Sigmoid colon (tissue), 7 donors: ENCODE results near the gene BRF1. TPM values are rescaled to one million over a fixed set of nuclear protein-coding genes. Genes with fewer than 3 reads are reported as not detected.
"Not testable (repeated sequence)": the region's sequence is repeated elsewhere in the genome, so short reads cannot be mapped to it uniquely, and the experiment has no call there.

Experiments used
- DNase-seq: peaks from one replicate; pipeline ENCODE4 v3.0.0-alpha.2; 2019
- H3K27ac ChIP-seq, 4 donors: fragments of 200-600 bp; sonication (generic); one replicate each; pipeline ENCODE4 v1.5.1; 2016 to 2019; ENCODE audit warnings: mild to moderate bottlenecking in 1 of 4
- H3K27me3 ChIP-seq, 3 donors: fragments of 200-600 bp; sonication (generic); one replicate each; pipeline ENCODE4 v1.5.1; 2019; ENCODE audit warnings: mild to moderate bottlenecking in 1 of 3
- H3K36me3 ChIP-seq, 4 donors: fragments of 200-600 bp; sonication (generic); one replicate each; pipeline ENCODE4 v1.5.1; 2016 to 2019
- H3K4me1 ChIP-seq, 4 donors: fragments of 200-600 bp; sonication (generic); one replicate each; pipeline ENCODE4 v1.5.1; 2017 to 2019
- H3K4me3 ChIP-seq, 4 donors: fragments of 200-600 bp; sonication (generic); one replicate each; pipeline ENCODE4 v1.5.1; 2017 to 2019; ENCODE audit warnings: mild to moderate bottlenecking in 2 of 4, moderate library complexity in 1 of 4
- H3K9me3 ChIP-seq, 4 donors: fragments of 200-600 bp in 3 of 4; sonication (generic) in 3 of 4; one replicate each; pipeline versions ENCODE4 v1.5.1 to v1.6.1; 2013 to 2019
- CTCF ChIP-seq, 4 experiments: fragments of 450-650 bp in 3 of 4; fragments of 200-600 bp in 1 of 4; IDR thresholded peaks; one replicate each; pipeline ENCODE4 v1.5.1; 2016 to 2019; ENCODE audit warnings: antibody characterized with exemption in 4 of 4, mild to moderate bottlenecking in 3 of 4, moderate library complexity in 2 of 4
- EP300 ChIP-seq, 4 donors: sonication (generic); formaldehyde crosslinking; IDR thresholded peaks; one replicate each; pipeline ENCODE4 v1.6.1; 2017; ENCODE audit warnings: antibody characterized with exemption in 4 of 4
- POLR2A ChIP-seq, 2 donors: fragments of 450-650 bp; IDR thresholded peaks; one replicate each; pipeline ENCODE4 v1.6.1; 2016; ENCODE audit warnings: antibody characterized with exemption in 2 of 2, mild to moderate bottlenecking in 2 of 2, moderate library complexity in 2 of 2
- POLR2AphosphoS5 ChIP-seq, 4 donors: sonication (generic); formaldehyde crosslinking; IDR thresholded peaks; one replicate each; pipeline ENCODE4 v1.6.1; 2017; ENCODE audit warnings: antibody characterized with exemption in 4 of 4
- WGBS, 2 donors: extraction: QIAGEN DNeasy Blood & Tissue Kit; methylation state at CpG; one replicate each; pipeline ENCODE4 v1.1.7; 2013; 5-methylcytosine and 5-hydroxymethylcytosine counted together
- intact Hi-C: fragments of 100-400 bp; cut with DNase I; formaldehyde crosslinking; loops from one replicate; pipeline ENCODE4 v1.15.1; 2023
- polyA plus RNA-seq, 3 donors: library from polyadenylated mRNA; stranded (reverse); fragments of 200-250 nt; gene quantifications; one replicate each; pipeline ENCODE4 v1.2.3, GENCODE V29; 2013
- total RNA-seq, 4 donors: library from RNA; depleted of rRNA; stranded (reverse); fragments of >200 nt; gene quantifications; one replicate each; pipeline ENCODE4 v1.1.0, GENCODE V29; 2016
- donor health status: healthy with polysubstance abuse.
- donor health status: Bipolar disorder and iron deficiency.
- donor health status: healthy.

BRF1 gene
- total and polyA plus RNA-seq, 7 donors: 9.0 to 39.2 (median 23.7) TPM

DNA sequence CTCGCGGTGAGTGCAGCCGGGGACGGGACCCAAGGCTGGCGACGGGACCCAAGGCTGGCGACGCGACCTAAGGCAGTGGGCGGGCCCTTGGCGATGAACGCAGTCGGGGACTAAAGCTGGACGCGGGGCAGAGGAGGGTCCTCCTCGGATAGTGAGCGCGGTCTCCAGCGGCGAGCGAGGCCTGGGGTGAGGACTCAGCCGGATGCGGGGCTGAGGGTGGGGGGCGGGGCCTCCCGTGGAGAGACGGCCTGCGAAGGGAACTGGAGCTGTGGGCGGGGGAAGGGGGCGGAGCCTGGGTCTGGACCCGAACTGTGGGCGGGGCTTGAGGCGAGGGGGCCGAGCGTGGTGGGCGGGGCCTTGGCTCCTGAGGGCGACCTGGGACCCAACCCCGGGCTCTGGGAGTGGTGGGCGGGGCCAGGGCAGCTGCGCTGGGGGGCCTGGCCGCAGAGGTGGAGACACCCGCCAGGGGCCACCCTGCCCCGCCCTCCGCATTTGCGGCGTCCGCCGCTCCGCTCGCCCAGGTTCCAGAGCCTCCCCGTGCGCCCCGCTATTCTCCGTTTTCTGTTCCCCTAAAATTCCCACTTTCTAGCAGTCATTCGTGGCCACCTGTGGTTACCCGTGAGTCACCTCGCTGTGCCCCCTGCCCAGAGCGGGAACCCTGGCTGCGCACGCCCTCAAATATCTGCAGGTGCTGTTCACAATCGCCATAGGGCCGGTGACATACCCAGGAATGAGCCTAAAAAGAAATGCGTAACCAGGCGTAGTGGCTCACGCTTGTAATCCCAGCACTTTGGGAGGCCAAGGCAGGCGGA, 508 bp upstream of the BRF1 start:
- 3 to 5% methylated on average over 65 of the region's 65 CpGs for WGBS, 2 donors
- Histone ChIP-seq H3K9me3 (no peaks in the 10 kb centered on the region), H3K4me1 (peaks cover 0 to 27% (median 21%) of the 10 kb centered on the region in 4 donors), H3K27ac (peak overlapping the region; percentile 95 to 98 (median 98)), H3K4me3 (peak overlapping the region; percentile 64 to 88 (median 70)), H3K36me3 (no peaks in the 10 kb centered on the region), H3K27me3 (no peaks in the 10 kb centered on the region)
- no peak for TF ChIP-seq CTCF (IDR thresholded peaks at IDR 0.05)
- peak in 3 of 4 donors; percentile 59 to 83 (median 75) for TF ChIP-seq POLR2AphosphoS5 (IDR thresholded peaks at IDR 0.05)
- TF ChIP-seq EP300 (IDR thresholded peaks at IDR 0.05): no peak
- TF ChIP-seq POLR2A (IDR thresholded peaks at IDR 0.05): peak; percentile 15 to 40
- peak; percentile 99 for DNase-seq
- intact Hi-C loops: loop anchor here (1.0 to 5.0 kb wide), 2 partner anchors 13 to 209 kb away; partner anchors contain the start of gene PACS2

GRCh38 chr14:105299654-105300541, 903 bp downstream of the BRF1 start:
- intact Hi-C loops: loop anchor here (5.0 kb wide), 1 partner anchor 208 kb away; no protein-coding TSS in a partner anchor
- WGBS, 2 donors: 5 to 7% methylated on average over 54 of the region's 54 CpGs
- H3K9me3 ChIP-seq: no peaks in the 10 kb centered on the region

GRCh38 chr14:105297311-105297710, 3.5 kb downstream of the BRF1 start:
- H3K27me3 ChIP-seq, DNase-seq, H3K27ac ChIP-seq, H3K9me3 ChIP-seq, intact Hi-C loops, H3K4me3 ChIP-seq, H3K36me3 ChIP-seq: not testable (repeated sequence)
- H3K4me1 ChIP-seq: peaks cover 0 to 54% (median 42%) of the 10 kb centered on the region in 4 donors
- WGBS, 2 donors: 96 to 97% methylated on average over 11 of the region's 11 CpGs

More at GRCh38 chr14:105299654-105300541, 903 bp downstream of the BRF1 start:
- peak; percentile 78 for DNase-seq
- peak overlapping the region; percentile 64 to 88 (median 70) for H3K4me3 ChIP-seq
- peaks cover 0 to 28% (median 21%) of the 10 kb centered on the region in 4 donors for H3K4me1 ChIP-seq
- peak overlapping the region; percentile 95 to 98 (median 98) for H3K27ac ChIP-seq
- H3K27me3 ChIP-seq: no peaks in the 10 kb centered on the region
- no peaks in the 10 kb centered on the region for H3K36me3 ChIP-seq
- no peak for TF ChIP-seq POLR2AphosphoS5 (IDR thresholded peaks at IDR 0.05)
- no peak for TF ChIP-seq CTCF (IDR thresholded peaks at IDR 0.05)
- no peak for TF ChIP-seq EP300 (IDR thresholded peaks at IDR 0.05)
- no peak for TF ChIP-seq POLR2A (IDR thresholded peaks at IDR 0.05)

DNA sequence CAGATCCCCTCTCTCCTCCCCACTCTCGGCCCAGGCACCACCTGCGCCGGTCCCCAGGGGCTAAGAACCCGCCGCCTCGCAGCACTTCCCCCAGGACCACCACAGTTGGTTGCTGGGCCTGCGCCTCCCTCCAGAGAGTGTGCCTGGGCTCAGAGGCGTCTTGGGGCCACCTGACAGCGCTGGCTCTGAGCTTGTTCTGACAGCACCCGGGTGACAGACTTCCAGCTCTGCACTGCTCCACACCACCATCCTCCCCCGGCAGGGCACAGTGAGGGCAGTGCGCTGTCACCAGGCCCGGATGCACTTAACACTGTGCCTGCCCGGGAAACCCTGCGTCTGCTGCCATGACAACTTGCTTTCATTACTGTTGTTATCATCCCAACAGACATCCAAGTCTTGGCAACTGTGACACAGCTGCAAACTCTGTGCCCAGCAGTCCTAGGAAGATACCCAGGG, 6.6 kb downstream of the BRF1 start:
- Histone ChIP-seq H3K36me3 (no peaks in the 10 kb centered on the region), H3K27ac (no peak overlapping the region), H3K27me3 (no peaks in the 10 kb centered on the region), H3K9me3 (no peaks in the 10 kb centered on the region), H3K4me3 (no peak overlapping the region), H3K4me1 (peaks cover 0 to 46% (median 34%) of the 10 kb centered on the region in 4 donors)
- intact Hi-C loops: no loop called here
- 50 to 74% methylated on average over 15 of the region's 15 CpGs for WGBS, 2 donors
- TF ChIP-seq EP300 (IDR thresholded peaks at IDR 0.05) (no peak), POLR2AphosphoS5 (IDR thresholded peaks at IDR 0.05) (no peak), POLR2A (IDR thresholded peaks at IDR 0.05) (no peak), CTCF (IDR thresholded peaks at IDR 0.05) (no peak)
- no peak for DNase-seq
